Measurements from ENCODE around the gene ATP8B1. TPM values are rescaled to one million over a fixed set of nuclear protein-coding genes. Genes with fewer than 3 reads are reported as not detected.

The ATP8B1 gene
- total RNA-seq, 1 experiment from 2014 or later, result not detected

DNA sequence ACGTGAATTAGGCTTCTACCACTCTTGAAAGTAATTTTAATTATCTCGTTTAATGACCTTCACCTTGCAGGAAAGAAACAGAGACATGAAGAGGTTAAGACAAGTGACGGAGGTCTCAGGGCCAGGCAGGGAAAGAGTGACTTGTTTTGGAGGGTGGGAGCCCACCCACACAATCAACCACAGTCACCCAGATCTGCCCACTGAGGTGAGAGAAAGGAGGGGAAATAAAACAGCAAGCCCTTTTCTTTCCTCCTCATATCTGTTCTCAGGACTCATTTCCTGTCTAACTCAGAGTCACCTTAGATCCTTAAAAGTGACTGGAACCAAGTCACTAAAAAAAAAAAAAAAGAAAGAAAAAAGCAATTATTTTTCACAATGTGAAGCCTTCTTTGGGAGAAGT, 26.8 kb downstream of the ATP8B1 start:
- in situ Hi-C loops (cut with HindIII; ENCODE audit: low sequenced_read_pairs), result no loop called here
- DNase-seq (ENCODE audit: low spot score), result no peak

DNA sequence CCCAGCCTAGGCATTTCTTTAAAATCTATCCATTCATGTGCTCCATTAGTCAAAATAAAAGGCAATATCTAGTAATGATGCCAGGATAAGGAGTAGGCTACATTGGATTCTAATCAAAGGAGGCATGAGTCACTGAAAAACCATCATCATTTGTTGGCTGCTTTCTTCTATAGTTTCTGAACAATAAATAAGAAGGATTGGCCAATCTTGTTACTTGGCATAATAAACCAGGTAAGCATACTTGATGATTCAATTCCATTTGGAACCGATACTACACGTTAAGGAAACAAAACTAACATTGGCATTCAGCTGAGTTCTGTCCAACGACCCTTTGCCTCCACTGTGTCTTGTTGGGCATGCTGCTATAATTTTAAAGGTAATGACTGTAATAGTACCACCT, 27.2 kb downstream of the ATP8B1 start:
- in situ Hi-C loops (cut with HindIII; ENCODE audit: low sequenced_read_pairs), result no loop called here
- DNase-seq (ENCODE audit: low spot score), result no peak

DNA sequence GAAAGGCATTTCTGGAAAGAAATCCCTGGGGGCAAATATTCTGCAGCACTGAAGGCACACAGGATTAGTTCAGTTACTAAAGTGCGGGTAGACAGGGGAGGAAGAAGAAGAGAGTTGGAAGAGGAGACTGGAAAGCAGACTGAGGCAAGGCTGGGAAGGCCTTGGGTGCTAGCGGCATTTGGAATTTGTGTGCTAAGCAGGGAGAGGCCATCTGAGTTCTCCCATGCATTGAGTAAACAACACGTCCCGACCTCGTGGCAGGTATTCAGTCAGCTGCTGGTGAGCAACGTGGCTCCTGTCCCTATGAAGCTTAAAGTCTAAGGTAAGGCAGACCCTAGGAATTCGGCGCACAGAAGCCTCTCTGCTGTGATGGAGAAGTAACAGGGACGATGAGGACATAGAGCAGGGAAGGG, 30.7 kb downstream of the ATP8B1 start:
- in situ Hi-C loops (cut with HindIII; ENCODE audit: low sequenced_read_pairs), result no loop called here
- DNase-seq (ENCODE audit: low spot score), result no peak

- in situ Hi-C loops (cut with HindIII; ENCODE audit: low sequenced_read_pairs), result no loop called here
- DNase-seq (ENCODE audit: low spot score), result no peak
Measured at GRCh38 chr18:57771626-57772025, 31.5 kb downstream of the ATP8B1 start.

DNA sequence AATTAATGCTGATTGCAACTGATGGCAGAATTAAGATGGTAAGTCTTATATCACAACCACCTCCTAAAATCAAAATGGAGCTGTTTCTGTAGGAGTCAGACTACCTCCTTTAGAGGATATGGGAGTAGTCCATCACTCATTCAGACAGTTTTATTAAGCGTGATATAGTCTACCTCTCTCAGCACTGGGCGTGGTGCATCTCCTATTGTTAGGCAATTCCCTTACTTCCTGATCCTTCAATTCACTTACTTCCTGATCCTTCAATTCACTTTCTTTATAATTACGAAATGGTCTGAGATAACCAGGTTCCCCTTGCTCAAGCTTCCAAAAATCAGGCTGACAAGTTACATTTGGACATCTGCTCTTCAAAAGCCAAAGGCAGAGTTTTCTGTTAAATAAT, 31.9 kb downstream of the ATP8B1 start:
- in situ Hi-C loops (cut with HindIII; ENCODE audit: low sequenced_read_pairs), result no loop called here
- DNase-seq (ENCODE audit: low spot score), result no peak

DNA sequence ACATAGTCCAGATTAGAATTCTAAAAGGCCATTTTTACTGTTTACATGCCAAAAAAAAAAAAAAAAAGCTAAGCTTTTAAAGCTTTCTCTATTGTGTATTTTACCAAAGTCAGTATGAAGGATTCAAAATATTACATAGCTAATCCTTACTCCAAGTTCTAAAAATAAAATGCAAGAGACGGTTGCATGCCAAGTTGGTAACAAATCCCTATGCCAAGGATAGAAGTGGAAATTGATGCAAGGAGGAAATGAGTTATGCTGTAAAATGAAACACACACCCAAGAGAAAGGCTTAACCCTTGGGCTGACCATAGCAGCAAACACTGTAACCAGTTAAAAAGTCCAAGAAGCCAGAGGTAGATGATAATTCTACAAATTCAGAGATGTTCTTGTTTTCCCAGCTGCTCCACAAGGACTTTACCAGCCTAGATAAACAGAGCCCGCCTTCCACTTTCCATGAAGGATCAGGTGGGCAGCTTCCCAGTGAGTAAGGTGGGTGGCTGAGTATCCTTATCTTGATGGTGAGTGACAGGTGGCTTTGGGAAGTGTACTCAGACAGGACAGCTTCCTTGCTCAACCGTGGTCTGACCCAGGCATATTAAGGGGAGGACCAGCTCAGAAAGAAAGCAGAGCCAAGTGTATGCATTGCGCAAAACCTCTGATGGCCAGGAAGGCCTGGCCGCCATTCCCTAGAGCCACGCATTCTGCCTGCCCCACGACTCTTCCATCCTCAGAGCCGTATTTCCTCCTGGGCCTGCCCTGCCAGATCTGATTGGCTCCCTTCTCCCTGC, 34.4 kb downstream of the ATP8B1 start:
- DNase-seq (ENCODE audit: low spot score), result no peak
- in situ Hi-C loops (cut with HindIII; ENCODE audit: low sequenced_read_pairs), result no loop called here

DNA sequence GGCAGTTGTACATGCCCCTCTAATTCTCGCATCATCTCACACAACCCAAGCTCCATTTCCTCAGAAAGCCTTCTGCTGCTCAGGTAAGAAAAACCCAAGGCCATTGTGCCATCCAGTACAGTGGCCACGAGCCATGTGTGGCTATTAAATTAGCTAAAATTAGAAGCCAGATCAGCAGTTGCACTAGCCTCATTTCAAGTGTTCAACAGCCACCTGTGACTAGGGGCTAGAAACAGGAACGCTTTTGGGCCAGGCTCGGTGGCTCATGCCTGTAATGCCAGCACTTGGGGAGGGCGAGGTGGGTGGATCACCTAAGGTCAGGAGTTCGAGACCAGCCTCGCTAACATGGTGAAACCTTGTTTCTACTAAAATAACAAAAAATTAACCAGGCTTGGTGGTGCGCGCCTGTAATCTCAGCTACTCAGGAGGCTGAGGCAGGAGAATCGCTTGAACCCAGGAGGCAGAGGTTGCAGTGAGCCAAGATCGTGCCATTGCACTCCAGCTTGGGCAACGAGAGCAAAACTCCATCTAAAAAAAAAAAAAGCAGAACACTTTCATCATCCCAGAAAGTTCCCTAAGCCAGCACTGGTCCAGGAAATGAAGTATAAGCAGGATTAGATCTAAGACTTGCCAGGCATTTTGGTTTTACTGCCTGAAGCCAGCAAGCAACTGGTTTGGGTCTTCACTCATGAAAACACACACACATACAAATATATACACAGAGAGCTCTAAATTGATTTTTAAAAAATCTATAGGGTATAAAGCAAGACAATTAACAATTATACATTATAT, 35.7 kb downstream of the ATP8B1 start:
- no peak for DNase-seq (ENCODE audit: low spot score)
- in situ Hi-C loops (cut with HindIII; ENCODE audit: low sequenced_read_pairs), result no loop called here

GRCh38 chr18:57764995-57765394, 38.1 kb downstream of the ATP8B1 start:
- in situ Hi-C loops (cut with HindIII; ENCODE audit: low sequenced_read_pairs), result no loop called here
- DNase-seq (ENCODE audit: low spot score), result no peak

GRCh38 chr18:57764087-57764486, 39.0 kb downstream of the ATP8B1 start:
- in situ Hi-C loops (cut with HindIII; ENCODE audit: low sequenced_read_pairs), result no loop called here
- no peak for DNase-seq (ENCODE audit: low spot score)

- no peak for DNase-seq (ENCODE audit: low spot score)
- in situ Hi-C loops (cut with HindIII; ENCODE audit: low sequenced_read_pairs), result no loop called here
Measured at GRCh38 chr18:57762686-57763085, 40.4 kb downstream of the ATP8B1 start.

DNA sequence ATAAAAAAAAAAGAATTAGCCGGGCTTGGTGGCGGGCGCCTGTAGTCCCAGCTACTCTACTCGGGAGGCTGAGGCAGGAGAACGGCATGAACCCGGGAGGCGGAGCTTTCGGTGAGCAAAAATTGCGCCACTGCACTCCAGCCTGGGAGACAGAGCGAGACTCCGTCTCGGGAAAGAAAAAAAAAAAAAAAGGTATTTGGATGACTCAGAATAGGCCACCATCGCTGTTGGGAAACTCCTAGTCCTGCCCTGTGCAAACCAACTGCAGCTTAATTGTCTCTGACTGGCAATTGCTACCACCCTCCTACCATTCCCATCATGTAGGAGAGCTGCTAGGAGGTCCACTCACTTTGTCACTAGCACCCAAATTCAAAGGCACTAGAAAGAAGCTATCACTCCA, 43.5 kb downstream of the ATP8B1 start:
- in situ Hi-C loops (cut with HindIII; ENCODE audit: low sequenced_read_pairs), result no loop called here
- DNase-seq (ENCODE audit: low spot score), result no peak

DNA sequence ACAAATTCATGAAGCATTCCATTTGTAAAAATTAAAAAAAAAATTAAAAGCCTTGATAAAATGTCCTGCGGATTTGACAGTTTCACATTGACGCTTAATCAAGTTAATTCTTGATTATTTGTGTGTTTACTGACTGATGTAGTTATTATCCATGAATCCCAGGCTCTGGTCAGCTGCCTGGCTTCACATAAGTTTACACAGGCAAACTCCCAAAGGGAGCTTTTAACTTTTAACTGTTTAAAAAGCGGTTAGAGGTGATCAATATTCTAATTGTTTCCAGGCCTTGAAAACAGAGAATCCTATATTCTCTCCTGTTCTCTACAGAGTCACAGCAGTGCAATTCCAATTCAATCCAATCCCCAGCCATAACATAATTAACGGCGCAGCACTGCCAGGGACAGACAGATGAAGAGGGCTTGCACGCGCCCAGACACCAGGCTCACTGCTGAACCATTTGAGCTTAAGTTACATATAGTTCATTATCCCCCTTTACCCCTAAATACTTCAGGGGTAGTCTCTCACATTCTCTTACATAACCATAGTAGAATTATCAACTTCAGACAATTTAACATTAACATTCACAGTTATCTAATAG, 47.5 kb downstream of the ATP8B1 start:
- DNase-seq (ENCODE audit: low spot score), result no peak
- in situ Hi-C loops (cut with HindIII; ENCODE audit: low sequenced_read_pairs), result no loop called here

DNA sequence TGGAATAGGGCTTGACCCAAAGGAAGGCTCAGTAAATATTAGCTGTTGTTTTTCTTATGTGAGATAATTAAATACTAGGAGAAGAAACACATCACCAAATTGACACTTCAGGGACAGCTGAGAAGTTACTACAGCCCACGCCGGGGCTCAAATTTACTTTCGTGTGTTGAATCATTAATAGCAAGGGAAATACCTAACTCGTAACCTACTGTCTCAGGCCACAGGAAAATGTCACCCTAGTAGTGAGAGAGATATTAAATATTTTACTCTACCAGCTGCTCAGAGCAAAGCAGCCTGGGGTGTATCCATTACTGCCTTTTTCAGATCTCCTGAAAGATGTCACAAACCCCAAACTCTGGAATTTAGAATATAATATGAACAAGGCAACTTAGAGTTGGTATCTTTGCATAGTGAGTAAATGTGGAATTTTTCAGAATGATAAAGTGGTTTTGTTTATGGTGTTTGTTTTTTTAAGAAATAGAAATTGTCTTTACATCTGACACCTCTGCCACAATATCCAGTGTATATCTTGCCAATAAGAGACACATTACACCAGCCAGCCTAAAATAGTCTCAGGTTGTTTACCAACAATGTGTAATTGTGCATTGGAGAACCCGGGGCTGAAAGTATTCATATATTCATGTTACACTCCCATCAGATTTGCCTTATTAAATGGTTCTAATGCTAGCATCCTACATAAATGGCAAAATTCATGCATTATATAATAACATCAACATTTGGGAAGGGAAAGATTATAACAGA, 48.4 kb downstream of the ATP8B1 start:
- in situ Hi-C loops (cut with HindIII; ENCODE audit: low sequenced_read_pairs), result no loop called here
- no peak for DNase-seq (ENCODE audit: low spot score)

- in situ Hi-C loops (cut with HindIII; ENCODE audit: low sequenced_read_pairs), result no loop called here
- DNase-seq (ENCODE audit: low spot score), result no peak
Measured at GRCh38 chr18:57753063-57753462, 50.1 kb downstream of the ATP8B1 start.

GRCh38 chr18:57749604-57749970, 53.5 kb downstream of the ATP8B1 start:
- DNase-seq (ENCODE audit: low spot score), result no peak
- in situ Hi-C loops (cut with HindIII; ENCODE audit: low sequenced_read_pairs), result no loop called here

DNA sequence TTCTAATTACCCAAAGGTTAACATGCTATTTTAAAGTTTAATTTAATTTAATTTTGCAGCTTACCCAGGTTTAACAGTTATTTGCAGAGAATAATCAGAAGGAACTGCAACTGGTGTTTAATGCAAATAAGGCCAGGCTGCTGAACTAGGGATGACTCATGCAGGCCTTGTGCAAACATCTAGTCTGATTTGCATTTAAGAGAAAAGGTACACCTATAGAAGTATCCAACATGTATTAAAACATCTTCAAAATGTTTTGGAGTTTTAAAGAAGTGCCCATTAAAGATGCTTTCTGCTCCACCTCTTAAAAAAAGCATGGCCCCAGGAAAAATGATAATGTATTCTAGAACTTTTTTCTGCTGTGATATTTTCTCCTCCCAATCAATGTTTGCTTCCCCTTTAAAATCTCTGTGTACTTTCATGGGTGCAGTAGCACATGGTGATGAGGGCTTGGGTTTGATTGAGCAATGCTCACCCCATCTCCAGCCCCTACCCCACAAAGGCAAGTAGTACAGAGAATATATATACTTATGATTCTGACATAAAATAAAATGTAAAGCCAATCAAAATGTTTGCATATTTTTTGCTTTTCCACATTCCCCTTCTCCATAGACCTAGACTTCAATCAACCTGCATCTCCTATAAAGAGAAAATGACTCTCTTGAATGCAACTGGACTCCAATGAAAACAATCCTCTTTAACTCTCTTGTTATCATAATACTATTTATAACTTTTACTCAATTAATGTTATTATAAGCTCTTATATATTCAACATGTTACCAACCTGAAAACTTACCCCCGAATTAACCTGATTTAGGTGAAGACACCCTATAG, 54.1 kb downstream of the ATP8B1 start:
- no peak for DNase-seq (ENCODE audit: low spot score)
- in situ Hi-C loops (cut with HindIII; ENCODE audit: low sequenced_read_pairs), result no loop called here

DNA sequence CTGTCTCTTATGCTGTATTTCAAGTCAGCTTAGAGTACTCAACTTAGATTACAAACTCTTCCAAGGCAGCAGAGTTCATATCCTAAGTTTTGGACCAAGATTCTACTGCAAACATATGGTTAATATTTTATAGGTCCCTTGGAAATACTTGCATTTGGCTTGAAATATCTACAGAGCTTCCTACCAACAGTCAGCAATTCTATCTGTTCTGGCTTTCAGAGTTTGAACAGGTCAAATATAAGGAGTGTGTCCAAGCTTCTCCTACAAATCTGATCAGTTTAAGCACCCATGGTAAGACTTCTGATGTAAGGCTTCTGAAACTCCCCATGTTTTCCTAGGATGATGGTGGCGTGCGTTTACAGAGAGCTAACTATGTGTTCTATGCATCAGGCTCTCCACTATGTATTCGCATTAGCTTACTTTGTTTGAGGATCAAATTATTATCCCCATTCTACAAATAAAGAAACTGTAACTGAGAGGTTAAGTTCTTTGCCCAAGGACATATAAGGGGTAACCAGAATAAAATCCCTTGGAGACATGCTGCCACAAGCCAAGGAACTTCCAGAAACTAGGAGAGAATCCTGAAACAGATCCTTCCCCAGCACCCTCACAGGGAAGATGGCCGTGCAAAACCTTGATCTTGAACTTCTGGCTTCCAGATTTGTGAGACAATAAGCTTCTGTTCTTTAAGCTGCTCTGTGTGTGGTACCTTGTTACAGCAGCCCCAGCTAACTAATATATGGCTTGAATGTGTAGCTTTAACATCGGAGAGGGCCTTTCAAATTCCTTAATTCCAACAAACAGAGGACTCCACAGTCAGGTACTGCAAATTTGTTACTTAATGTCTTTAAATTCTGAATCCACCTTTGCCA, 55.1 kb downstream of the ATP8B1 start:
- DNase-seq (ENCODE audit: low spot score), result no peak
- in situ Hi-C loops (cut with HindIII; ENCODE audit: low sequenced_read_pairs), result no loop called here

- no peak for DNase-seq (ENCODE audit: low spot score)
- in situ Hi-C loops (cut with HindIII; ENCODE audit: low sequenced_read_pairs), result no loop called here
Measured at GRCh38 chr18:57744211-57744694, 58.9 kb downstream of the ATP8B1 start.
